Mucosa of descending colon (tissue), 3 donors: ENCODE data around the gene DOCK10. TPM values are rescaled to one million over a fixed set of nuclear protein-coding genes. Genes with fewer than 3 reads are reported as not detected.
A peak's percentile ranks its signal among the peaks of the same experiment; 100 is the strongest.

Experiments used
- ATAC-seq: fragments of 200-7000 bp; cut with Tn5 transposase; one replicate; pipeline ENCODE4 v1.9.1; 2020; ENCODE audit warnings: mild to moderate bottlenecking, moderate library complexity
- DNase-seq, 3 donors: peaks; one replicate each; pipeline ENCODE4 v3.0.0-alpha.2; 2020
- H3K36me3 ChIP-seq: fragments of 200-600 bp; one replicate; pipeline ENCODE4 v1.8.0; 2021; ENCODE audit warnings: low read depth, mild to moderate bottlenecking
- H3K4me1 ChIP-seq: fragments of 200-600 bp; one replicate; pipeline ENCODE4 v1.8.0; 2021; ENCODE audit warnings: low read depth, mild to moderate bottlenecking
- H3K4me3 ChIP-seq: fragments of 200-600 bp; one replicate; pipeline ENCODE4 v1.8.0; 2021; ENCODE audit warnings: mild to moderate bottlenecking
- H3K9me3 ChIP-seq: fragments of 200-600 bp; one replicate; pipeline ENCODE4 v1.8.0; 2021; ENCODE audit warnings: mild to moderate bottlenecking
- CTCF ChIP-seq: fragments of 200-600 bp; IDR thresholded peaks from one replicate; pipeline ENCODE4 v1.8.0; 2022; ENCODE audit warnings: antibody characterized with exemption, mild to moderate bottlenecking
- intact Hi-C, 2 donors: fragments of 100-400 bp; cut with DNase I in 1 of 2; cut with micrococcal nuclease in 1 of 2; formaldehyde crosslinking; loops; one replicate each; pipeline versions ENCODE4 v1.11.0 to v1.11.1; 2022; cut with DNase I, micrococcal nuclease
- total RNA-seq, 3 donors: library from RNA; stranded (reverse); fragmentation: NEBNext Ultra II Directional in 2 of 3; extraction: Animal tissue kit (Norgen Biotek cat#: 25700) in 2 of 3; gene quantifications; one replicate each; pipeline versions ENCODE4 v1.2.1 to v1.2.4, GENCODE V29; 2021 to 2023
- donor health status: DM: no; HTN: no; CAD: no; lungs with moderate emphysema.
- donor health status: DM: no; HTN: no; CAD: no.
- donor health status: DM: no; HTN: yes; CAD: no.

The DOCK10 gene
- total RNA-seq, 3 donors from 2014 or later: 13.3 to 20.6 (median 14.7) TPM

GRCh38 chr2:224938651-224939182 lies 103.6 kb downstream of the DOCK10 start:
- no peak overlapping the region for H3K4me3 ChIP-seq
- no peaks in the 10 kb centered on the region for H3K9me3 ChIP-seq
- DNase-seq (no peak), ATAC-seq (peak; percentile 31)
- no peaks in the 10 kb centered on the region for H3K4me1 ChIP-seq
- intact Hi-C loops: no loop called here
- no peak for TF ChIP-seq CTCF
- no peaks in the 10 kb centered on the region for H3K36me3 ChIP-seq

GRCh38 chr2:224937887-224938286 lies 104.4 kb downstream of the DOCK10 start:
- no peaks in the 10 kb centered on the region for H3K36me3 ChIP-seq
- ATAC-seq (peak; percentile 43), DNase-seq (no peak)
- no peak overlapping the region for H3K4me3 ChIP-seq
- intact Hi-C loops: no loop called here
- no peaks in the 10 kb centered on the region for H3K4me1 ChIP-seq
- no peaks in the 10 kb centered on the region for H3K9me3 ChIP-seq
- TF ChIP-seq CTCF: no peak

GRCh38 chr2:224934526-224935188 lies 107.6 kb downstream of the DOCK10 start:
- intact Hi-C loops: no loop called here
- ATAC-seq (no peak), DNase-seq (no peak)
- Histone ChIP-seq H3K9me3 (no peaks in the 10 kb centered on the region), H3K4me3 (no peak overlapping the region), H3K36me3 (no peaks in the 10 kb centered on the region), H3K4me1 (no peaks in the 10 kb centered on the region)
- TF ChIP-seq CTCF: no peak

GRCh38 chr2:224933431-224933830 lies 108.8 kb downstream of the DOCK10 start:
- Histone ChIP-seq H3K4me3 (no peak overlapping the region), H3K36me3 (no peaks in the 10 kb centered on the region), H3K4me1 (peaks cover 4% of the 10 kb centered on the region), H3K9me3 (no peaks in the 10 kb centered on the region)
- DNase-seq (no peak), ATAC-seq (peak; percentile 36)
- intact Hi-C loops: no loop called here
- no peak for TF ChIP-seq CTCF

GRCh38 chr2:224932522-224932921 lies 109.7 kb downstream of the DOCK10 start:
- Histone ChIP-seq H3K36me3 (no peaks in the 10 kb centered on the region), H3K4me3 (no peak overlapping the region), H3K9me3 (no peaks in the 10 kb centered on the region), H3K4me1 (peaks cover 6% of the 10 kb centered on the region)
- ATAC-seq (no peak), DNase-seq (no peak)
- intact Hi-C loops: no loop called here
- TF ChIP-seq CTCF: no peak
